Liver (tissue), 9 donors: ENCODE data around the gene PEX14. TPM values are rescaled to one million over a fixed set of nuclear protein-coding genes. Genes with fewer than 3 reads are reported as not detected.

Experiments
- DNase-seq: peaks from one replicate; pipeline ENCODE4 v3.0.0-alpha.2; 2017; ENCODE audit warnings: low spot score
- H3K27ac ChIP-seq, 2 donors: one replicate each; pipeline ENCODE4 v1.7.0; 2013; ENCODE audit warnings: inconsistent platforms in 2 of 2, low read length in 2 of 2, control low read depth in 1 of 2, low read depth in 1 of 2, mild to moderate bottlenecking in 1 of 2
- H3K27me3 ChIP-seq, 4 donors: one replicate each; pipeline versions ENCODE4 v1.6.1 to v1.7.0; 2013; ENCODE audit warnings: low read length in 3 of 4, inconsistent platforms in 1 of 4, mild to moderate bottlenecking in 1 of 4, moderate library complexity in 1 of 4; ENCODE audit not compliant: control insufficient read depth in 4 of 4, insufficient read depth in 4 of 4
- H3K36me3 ChIP-seq, 4 donors: one replicate each; pipeline versions ENCODE4 v1.6.1 to v1.7.0; 2013; ENCODE audit warnings: low read length in 3 of 4, mild to moderate bottlenecking in 3 of 4, low read depth in 1 of 4, moderate library complexity in 1 of 4; ENCODE audit not compliant: control insufficient read depth in 4 of 4, insufficient read depth in 3 of 4
- H3K4me1 ChIP-seq, 4 donors: one replicate each; pipeline versions ENCODE4 v1.6.1 to v1.7.0; 2013; ENCODE audit warnings: low read length in 3 of 4, mild to moderate bottlenecking in 3 of 4, moderate library complexity in 1 of 4; ENCODE audit not compliant: control insufficient read depth in 4 of 4, insufficient read depth in 4 of 4
- H3K4me3 ChIP-seq, 3 donors: one replicate each; pipeline versions ENCODE4 v1.6.1 to v1.7.0; 2013; ENCODE audit warnings: low read length in 3 of 3, control low read depth in 1 of 3, low read depth in 1 of 3, mild to moderate bottlenecking in 1 of 3
- H3K9ac ChIP-seq, 2 donors: one replicate each; pipeline ENCODE4 v1.7.0; 2013; ENCODE audit warnings: low read length in 2 of 2, mild to moderate bottlenecking in 2 of 2, moderate library complexity in 2 of 2, control low read depth in 1 of 2, low read depth in 1 of 2
- H3K9me3 ChIP-seq, 4 donors: one replicate each; pipeline versions ENCODE4 v1.6.1 to v1.7.0; 2013; ENCODE audit warnings: low read length in 3 of 4; ENCODE audit not compliant: control insufficient read depth in 4 of 4
- EGR1 ChIP-seq, 2 donors: IDR thresholded peaks; 2 replicates each; pipeline ENCODE4 v1.6.1; 2016 to 2018; ENCODE audit warnings: antibody characterized with exemption in 2 of 2, low read depth in 2 of 2
- FOXA1 ChIP-seq: IDR thresholded peaks from 2 replicates; pipeline ENCODE4 v1.6.1; 2016; ENCODE audit warnings: antibody characterized with exemption
- FOXA2 ChIP-seq: IDR thresholded peaks from 2 replicates; pipeline ENCODE4 v1.6.1; 2016; ENCODE audit warnings: antibody characterized with exemption
- GABPA ChIP-seq, 2 donors: IDR thresholded peaks in 1 of 2; conservative IDR thresholded peaks in 1 of 2; 2 replicates each; pipeline ENCODE4 v1.6.1; 2016; ENCODE audit warnings: antibody characterized with exemption in 2 of 2, mild to moderate bottlenecking in 1 of 2, moderate library complexity in 1 of 2
- HNF4A ChIP-seq, 2 donors: conservative IDR thresholded peaks; 2 replicates each; pipeline ENCODE4 v1.6.1; 2016; ENCODE audit warnings: antibody characterized with exemption in 2 of 2, mild to moderate bottlenecking in 2 of 2
- HNF4G ChIP-seq: IDR thresholded peaks from 2 replicates; pipeline ENCODE4 v1.6.1; 2016; ENCODE audit warnings: antibody characterized with exemption
- JUND ChIP-seq, 2 donors: IDR thresholded peaks; 2 replicates each; pipeline ENCODE4 v1.6.1; 2016; ENCODE audit warnings: antibody characterized with exemption in 2 of 2
- NR2F2 ChIP-seq: IDR thresholded peaks from 2 replicates; pipeline ENCODE4 v1.6.1; 2016; ENCODE audit warnings: antibody characterized with exemption
- RAD21 ChIP-seq, 2 donors: IDR thresholded peaks; 2 replicates each; pipeline ENCODE4 v1.6.1; 2016; ENCODE audit warnings: antibody characterized with exemption in 2 of 2, mild to moderate bottlenecking in 2 of 2
- RXRA ChIP-seq, 2 donors: IDR thresholded peaks; 2 replicates each; pipeline ENCODE4 v1.6.1; 2017 to 2018; ENCODE audit warnings: antibody characterized with exemption in 2 of 2, mild to moderate bottlenecking in 1 of 2
- SP1 ChIP-seq: IDR thresholded peaks from 2 replicates; pipeline ENCODE4 v1.6.1; 2018; ENCODE audit warnings: antibody characterized with exemption, mild to moderate bottlenecking
- TAF1 ChIP-seq: conservative IDR thresholded peaks from 2 replicates; pipeline ENCODE4 v1.6.1; 2016; ENCODE audit warnings: antibody characterized with exemption, mild to moderate bottlenecking
- YY1 ChIP-seq: IDR thresholded peaks from 2 replicates; pipeline ENCODE4 v1.6.1; 2016; ENCODE audit warnings: antibody characterized with exemption, mild to moderate bottlenecking
- WGBS: extraction: QIAGEN DNeasy Blood & Tissue Kit; methylation state at CpG from one replicate; pipeline ENCODE4 v1.1.7; 2013; 5-methylcytosine and 5-hydroxymethylcytosine counted together
- polyA plus RNA-seq, 2 donors: library from polyadenylated mRNA; stranded (reverse) in 1 of 2; unstranded in 1 of 2; fragments of 200-250 nt in 1 of 2; fragments of >200 nt in 1 of 2; fragmentation: Nextera tagmentation in 1 of 2; extraction: Ambion mirVana in 1 of 2; gene quantifications; one replicate each; pipeline versions ENCODE4 v1.2.1 to v1.2.3, GENCODE V29; 2013 to 2015
- total RNA-seq, 2 donors: library from RNA; depleted of rRNA; stranded (reverse); fragments of >200 nt; gene quantifications; one replicate each; pipeline ENCODE4 v1.2.3, GENCODE V29; 2014
- TF ChIP-seq, protein P1 (sequence below): IDR thresholded peaks from 2 replicates; pipeline ENCODE4 v1.6.1; 2016; ENCODE audit warnings: antibody characterized with exemption
- TF ChIP-seq, protein P2 (sequence below): fragments of 150-350 bp; IDR thresholded peaks from 2 replicates; pipeline ENCODE4 v1.5.1; 2017; ENCODE audit warnings: improper control_type of control experiment, low read depth, low read length; ENCODE audit not compliant: missing input control
- TF ChIP-seq, protein P3 (sequence below): IDR thresholded peaks from 2 replicates; pipeline ENCODE4 v1.6.1; 2016; ENCODE audit warnings: antibody characterized with exemption, mild to moderate bottlenecking
- TF ChIP-seq, protein P4 (sequence below): IDR thresholded peaks from 2 replicates; pipeline ENCODE4 v1.6.1; 2016; ENCODE audit warnings: antibody characterized with exemption
- donor health status: healthy.
- donor health status: healthy.
- donor health status: healthy.
- donor health status: healthy.
- donor health status: healthy.

PEX14 gene
- total and polyA plus RNA-seq, 4 donors: 7.1 to 16.1 (median 11.7) TPM

DNA sequence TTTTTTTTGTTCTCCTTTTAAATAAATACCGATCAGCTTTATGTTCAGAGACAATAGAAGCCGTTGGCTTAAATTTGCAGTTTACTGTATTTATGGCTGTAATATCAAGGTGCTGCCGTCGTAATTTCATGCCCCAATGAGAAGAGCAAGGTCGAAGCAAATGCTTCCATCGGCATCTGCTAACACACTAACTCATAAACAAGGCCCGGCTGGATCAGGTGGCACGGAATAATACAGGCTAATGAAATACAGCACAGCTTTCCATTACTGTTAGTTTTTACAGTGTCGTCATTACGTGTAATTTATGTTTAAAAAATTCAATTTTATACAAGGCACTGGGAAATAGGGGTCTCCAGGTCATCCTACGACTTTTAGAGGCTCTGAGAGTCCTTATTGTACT, 119.0 kb downstream of the PEX14 start:
- H3K9ac ChIP-seq: no peak overlapping the region
- H3K4me3 ChIP-seq: no peak overlapping the region
- TF ChIP-seq HNF4A (conservative IDR thresholded peaks at IDR 0.05) (no peak), JUND (IDR thresholded peaks at IDR 0.05) (no peak), RAD21 (IDR thresholded peaks at IDR 0.05) (no peak), YY1 (no peak), EGR1 (IDR thresholded peaks at IDR 0.05; ENCODE audit: low read depth in 2 of 2) (no peak), FOXA1 (no peak), NR2F2 (no peak), SP1 (no peak), GABPA (IDR thresholded peaks at IDR 0.05 in 1 of 2, conservative IDR thresholded peaks at IDR 0.05 in 1 of 2) (no peak), TAF1 (no peak), HNF4G (no peak), RXRA (IDR thresholded peaks at IDR 0.05) (no peak)
- TF ChIP-seq, protein P1, sequence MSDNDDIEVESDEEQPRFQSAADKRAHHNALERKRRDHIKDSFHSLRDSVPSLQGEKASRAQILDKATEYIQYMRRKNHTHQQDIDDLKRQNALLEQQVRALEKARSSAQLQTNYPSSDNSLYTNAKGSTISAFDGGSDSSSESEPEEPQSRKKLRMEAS: no peak
- TF ChIP-seq, protein P2, sequence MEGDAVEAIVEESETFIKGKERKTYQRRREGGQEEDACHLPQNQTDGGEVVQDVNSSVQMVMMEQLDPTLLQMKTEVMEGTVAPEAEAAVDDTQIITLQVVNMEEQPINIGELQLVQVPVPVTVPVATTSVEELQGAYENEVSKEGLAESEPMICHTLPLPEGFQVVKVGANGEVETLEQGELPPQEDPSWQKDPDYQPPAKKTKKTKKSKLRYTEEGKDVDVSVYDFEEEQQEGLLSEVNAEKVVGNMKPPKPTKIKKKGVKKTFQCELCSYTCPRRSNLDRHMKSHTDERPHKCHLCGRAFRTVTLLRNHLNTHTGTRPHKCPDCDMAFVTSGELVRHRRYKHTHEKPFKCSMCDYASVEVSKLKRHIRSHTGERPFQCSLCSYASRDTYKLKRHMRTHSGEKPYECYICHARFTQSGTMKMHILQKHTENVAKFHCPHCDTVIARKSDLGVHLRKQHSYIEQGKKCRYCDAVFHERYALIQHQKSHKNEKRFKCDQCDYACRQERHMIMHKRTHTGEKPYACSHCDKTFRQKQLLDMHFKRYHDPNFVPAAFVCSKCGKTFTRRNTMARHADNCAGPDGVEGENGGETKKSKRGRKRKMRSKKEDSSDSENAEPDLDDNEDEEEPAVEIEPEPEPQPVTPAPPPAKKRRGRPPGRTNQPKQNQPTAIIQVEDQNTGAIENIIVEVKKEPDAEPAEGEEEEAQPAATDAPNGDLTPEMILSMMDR: no peak
- TF ChIP-seq, protein P3, sequence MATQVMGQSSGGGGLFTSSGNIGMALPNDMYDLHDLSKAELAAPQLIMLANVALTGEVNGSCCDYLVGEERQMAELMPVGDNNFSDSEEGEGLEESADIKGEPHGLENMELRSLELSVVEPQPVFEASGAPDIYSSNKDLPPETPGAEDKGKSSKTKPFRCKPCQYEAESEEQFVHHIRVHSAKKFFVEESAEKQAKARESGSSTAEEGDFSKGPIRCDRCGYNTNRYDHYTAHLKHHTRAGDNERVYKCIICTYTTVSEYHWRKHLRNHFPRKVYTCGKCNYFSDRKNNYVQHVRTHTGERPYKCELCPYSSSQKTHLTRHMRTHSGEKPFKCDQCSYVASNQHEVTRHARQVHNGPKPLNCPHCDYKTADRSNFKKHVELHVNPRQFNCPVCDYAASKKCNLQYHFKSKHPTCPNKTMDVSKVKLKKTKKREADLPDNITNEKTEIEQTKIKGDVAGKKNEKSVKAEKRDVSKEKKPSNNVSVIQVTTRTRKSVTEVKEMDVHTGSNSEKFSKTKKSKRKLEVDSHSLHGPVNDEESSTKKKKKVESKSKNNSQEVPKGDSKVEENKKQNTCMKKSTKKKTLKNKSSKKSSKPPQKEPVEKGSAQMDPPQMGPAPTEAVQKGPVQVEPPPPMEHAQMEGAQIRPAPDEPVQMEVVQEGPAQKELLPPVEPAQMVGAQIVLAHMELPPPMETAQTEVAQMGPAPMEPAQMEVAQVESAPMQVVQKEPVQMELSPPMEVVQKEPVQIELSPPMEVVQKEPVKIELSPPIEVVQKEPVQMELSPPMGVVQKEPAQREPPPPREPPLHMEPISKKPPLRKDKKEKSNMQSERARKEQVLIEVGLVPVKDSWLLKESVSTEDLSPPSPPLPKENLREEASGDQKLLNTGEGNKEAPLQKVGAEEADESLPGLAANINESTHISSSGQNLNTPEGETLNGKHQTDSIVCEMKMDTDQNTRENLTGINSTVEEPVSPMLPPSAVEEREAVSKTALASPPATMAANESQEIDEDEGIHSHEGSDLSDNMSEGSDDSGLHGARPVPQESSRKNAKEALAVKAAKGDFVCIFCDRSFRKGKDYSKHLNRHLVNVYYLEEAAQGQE: no peak
- TF ChIP-seq, protein P4, sequence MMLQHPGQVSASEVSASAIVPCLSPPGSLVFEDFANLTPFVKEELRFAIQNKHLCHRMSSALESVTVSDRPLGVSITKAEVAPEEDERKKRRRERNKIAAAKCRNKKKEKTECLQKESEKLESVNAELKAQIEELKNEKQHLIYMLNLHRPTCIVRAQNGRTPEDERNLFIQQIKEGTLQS: no peak
- no peak for DNase-seq
- no peaks in the 10 kb centered on the region for H3K9me3 ChIP-seq
- WGBS: 94% methylated on average over 11 of the region's 11 CpGs
- H3K4me1 ChIP-seq: peaks cover 12 to 39% (median 17%) of the 10 kb centered on the region in 4 donors
- H3K36me3 ChIP-seq: no peaks in the 10 kb centered on the region
- no peaks in the 10 kb centered on the region for H3K27me3 ChIP-seq
- no peak overlapping the region for H3K27ac ChIP-seq

DNA sequence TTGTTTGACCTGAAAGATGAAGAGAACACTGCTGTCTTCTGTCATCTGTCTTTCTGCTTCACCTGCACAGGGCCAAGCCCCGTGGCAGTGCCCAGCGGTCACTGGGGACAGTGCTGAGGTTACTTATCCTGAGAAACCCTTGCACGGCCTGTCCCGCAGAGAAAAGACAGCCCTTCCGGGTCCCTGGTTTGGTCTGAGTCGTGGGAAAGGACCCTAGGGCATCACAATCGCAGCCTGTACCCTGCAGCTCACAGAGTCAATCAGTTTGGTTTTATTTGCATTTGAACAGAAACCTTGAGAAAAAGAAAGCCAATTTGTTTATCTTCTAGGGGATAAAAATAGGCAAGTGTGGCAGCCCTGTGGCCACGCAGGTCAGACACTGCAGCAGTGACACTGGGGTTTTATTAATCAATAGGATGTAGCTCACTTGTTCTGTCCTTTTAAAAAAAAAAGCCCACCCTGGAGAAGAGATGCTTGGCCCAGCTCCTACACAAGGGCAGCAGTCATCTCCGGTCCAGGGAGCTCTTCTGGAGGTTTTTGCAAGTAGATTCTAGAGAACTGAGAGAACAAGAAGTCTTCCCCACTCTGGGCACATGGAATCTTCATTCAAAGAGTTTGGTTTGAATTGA, 120.0 kb downstream of the PEX14 start:
- TF ChIP-seq HNF4A (conservative IDR thresholded peaks at IDR 0.05) (no peak), RXRA (IDR thresholded peaks at IDR 0.05) (no peak), RAD21 (IDR thresholded peaks at IDR 0.05) (no peak), GABPA (IDR thresholded peaks at IDR 0.05 in 1 of 2, conservative IDR thresholded peaks at IDR 0.05 in 1 of 2) (no peak), SP1 (no peak), EGR1 (IDR thresholded peaks at IDR 0.05; ENCODE audit: low read depth in 2 of 2) (no peak), JUND (IDR thresholded peaks at IDR 0.05) (no peak), FOXA2 (no peak), TAF1 (no peak), FOXA1 (no peak), HNF4G (no peak), YY1 (no peak)
- TF ChIP-seq, protein P4: no peak
- TF ChIP-seq, protein P3: no peak
- TF ChIP-seq, protein P1: no peak
- TF ChIP-seq, protein P2: no peak
- DNase-seq: no peak
- 63% methylated on average over 9 of the region's 9 CpGs for WGBS
- Histone ChIP-seq H3K36me3 (no peaks in the 10 kb centered on the region), H3K4me1 (peaks cover 16 to 45% (median 25%) of the 10 kb centered on the region in 4 donors), H3K9ac (no peak overlapping the region), H3K4me3 (no peak overlapping the region), H3K9me3 (no peaks in the 10 kb centered on the region), H3K27me3 (no peaks in the 10 kb centered on the region), H3K27ac (no peak overlapping the region)
